Keratinocyte (primary cell): ENCODE data around the gene HRNR. TPM values are rescaled to one million over a fixed set of nuclear protein-coding genes. Genes with fewer than 3 reads are reported as not detected.
"Not testable (repeated sequence)": the region's sequence is repeated elsewhere in the genome, so short reads cannot be mapped to it uniquely, and the experiment has no call there.

Experiments used
- DNase-seq: peaks from one replicate; pipeline ENCODE4 v3.0.0-alpha.2; 2011; ENCODE audit warnings: low read depth, missing footprints, low spot score
- FAIRE-seq: peaks from 2 replicates; lab custom pipeline; 2011; peaks lifted over from hg19 to GRCh38; lab: Jason Lieb, UNC
- H2AFZ ChIP-seq: 2 replicates; pipeline ENCODE4 v1.6.0; 2012; ENCODE audit warnings: low read length, control low read depth, inconsistent platforms; ENCODE audit not compliant: control insufficient read depth
- H3K27ac ChIP-seq: 2 replicates; pipeline ENCODE4 v1.5.1; 2011; ENCODE audit warnings: low read length; ENCODE audit not compliant: control insufficient read depth, insufficient read depth
- H3K27me3 ChIP-seq: 3 replicates; pipeline ENCODE4 v1.6.0; 2011; ENCODE audit warnings: low read length; ENCODE audit not compliant: control insufficient read depth, insufficient read depth; ENCODE audit errors: extremely low read depth
- H3K36me3 ChIP-seq, 2 experiments: 2 replicates in 1 of 2; 3 replicates in 1 of 2; pipeline ENCODE4 v1.5.1; 2011; ENCODE audit warnings: low read length in 2 of 2, mild to moderate bottlenecking in 1 of 2; ENCODE audit not compliant: control insufficient read depth in 2 of 2, insufficient read depth in 2 of 2; ENCODE audit errors: extremely low read depth in 1 of 2
- H3K4me1 ChIP-seq: 3 replicates; pipeline ENCODE4 v1.5.1; 2011; ENCODE audit warnings: low read length; ENCODE audit not compliant: control insufficient read depth, insufficient read depth; ENCODE audit errors: extremely low read depth
- H3K4me2 ChIP-seq: 3 replicates; pipeline ENCODE4 v1.6.0; 2011; ENCODE audit warnings: low read depth, low read length; ENCODE audit not compliant: control insufficient read depth, insufficient read depth; ENCODE audit errors: extremely low read depth
- H3K4me3 ChIP-seq, 3 experiments: fragments of 200-600 bp in 1 of 3; sonication (generic) in 1 of 3; 2 replicates in 2 of 3; 3 replicates in 1 of 3; pipeline ENCODE4 v1.5.1; 2011 to 2016; ENCODE audit warnings: low read length in 3 of 3, mild to moderate bottlenecking in 3 of 3, control low read depth in 2 of 3, inconsistent platforms in 1 of 3, low read depth in 1 of 3, mixed read lengths in 1 of 3, mixed run types in 1 of 3, moderate library complexity in 1 of 3; ENCODE audit not compliant: control insufficient read depth in 2 of 3, insufficient read depth in 2 of 3; ENCODE audit errors: extremely low read depth in 1 of 3
- H3K79me2 ChIP-seq: 2 replicates; pipeline ENCODE4 v1.6.0; 2012; ENCODE audit warnings: low read length; ENCODE audit not compliant: control insufficient read depth, insufficient read depth
- H3K9ac ChIP-seq: 3 replicates; pipeline ENCODE4 v1.6.0; 2011; ENCODE audit warnings: low read length; ENCODE audit not compliant: control insufficient read depth, insufficient read depth; ENCODE audit errors: extremely low read depth
- H3K9me1 ChIP-seq: 3 replicates; pipeline ENCODE4 v1.6.0; 2011; ENCODE audit warnings: low read length; ENCODE audit not compliant: control insufficient read depth, insufficient read depth; ENCODE audit errors: extremely low read depth
- H3K9me3 ChIP-seq: 2 replicates; pipeline ENCODE4 v1.5.1; 2012; ENCODE audit warnings: low read depth, low read length; ENCODE audit not compliant: control insufficient read depth
- H4K20me1 ChIP-seq: 3 replicates; pipeline ENCODE4 v1.6.0; 2011; ENCODE audit warnings: low read length; ENCODE audit not compliant: control insufficient read depth, insufficient read depth; ENCODE audit errors: extremely low read depth
- CTCF ChIP-seq, 3 experiments: IDR thresholded peaks in 1 of 3; conservative IDR thresholded peaks in 1 of 3; optimal IDR thresholded peaks in 1 of 3; 2 replicates in 2 of 3; 3 replicates in 1 of 3; pipeline versions ENCODE3 to v1.5.1; 2011; ENCODE audit warnings: low read length in 3 of 3, mild to moderate bottlenecking in 3 of 3, moderate library complexity in 2 of 3, control low read depth in 1 of 3, inconsistent platforms in 1 of 3; ENCODE audit not compliant: insufficient read depth in 2 of 3; ENCODE audit errors: extremely low read depth in 1 of 3
- EZH2 ChIP-seq: IDR thresholded peaks from one replicate; pipeline ENCODE4 v1.6.1; 2012; ENCODE audit warnings: inconsistent platforms, mild to moderate bottlenecking, low read length, moderate library complexity
- dilution Hi-C: fragments of 300-500 bp; cut with MboI; formaldehyde crosslinking; loops from one replicate; pipeline ENCODE4 v1.7.0; 2020; ENCODE audit warnings: low sequenced_read_pairs; ENCODE audit not compliant: extremely low pct_ligation_motif_present
- polyA minus RNA-seq, 3 experiments: library from RNA; depleted of rRNA, polyadenylated mRNA; stranded (reverse); fragments of >200 nt; gene quantifications; 1 replicate in 1 of 3; 2 replicates in 1 of 3; 3 replicates in 1 of 3; pipeline ENCODE4 v1.2.3, GENCODE V29; 2011
- polyA plus RNA-seq, 5 experiments: library from polyadenylated mRNA; depleted of rRNA in 3 of 5; stranded (reverse) in 3 of 5; stranded (forward) in 1 of 5; unstranded in 1 of 5; fragments of >200 nt; gene quantifications; 1 replicate in 1 of 5; 2 replicates in 3 of 5; 3 replicates in 1 of 5; pipeline versions ENCODE4 v1.2.1 to v1.2.3, GENCODE V29; 2011 to 2012; ENCODE audit warnings: missing spikeins in 2 of 5, low read depth in 1 of 5, low replicate concordance in 1 of 5

Gene HRNR
- polyA plus RNA-seq (0.03 to 0.09 TPM (median 0.06 TPM) in 3 replicates), polyA minus RNA-seq (0.10 to 0.56 TPM (median 0.54 TPM) in 3 replicates)
- 5.9 TPM for polyA plus RNA-seq (2011; ENCODE audit: low read depth)
- polyA plus RNA-seq (2011; cell fraction: cytosol; rRNA removed) = under 0.01 and 0.01 TPM in 2 replicates
- polyA plus RNA-seq (2011; cell fraction: nucleus; rRNA removed) = 0.09 and 0.20 TPM in 2 replicates
- 0.10 and 14.0 TPM in 2 replicates for polyA plus RNA-seq (2012; ENCODE audit: low replicate concordance)
- polyA minus RNA-seq (2011; cell fraction: cytosol; rRNA and poly(A)+ RNA removed) = not detected
- polyA minus RNA-seq (2011; cell fraction: nucleus; rRNA and poly(A)+ RNA removed) = 0.54 and 1.5 TPM in 2 replicates

GRCh38 chr1:152224093-152224492 is at the start of gene HRNR:
TSS of gene HRNR (minus strand) at chr1:152224193. CDS start at chr1:152223253, 940 bp downstream.
- no peak for TF ChIP-seq EZH2
- TF ChIP-seq CTCF (optimal IDR thresholded peaks at IDR 0.05 in 1 of 3, IDR thresholded peaks at IDR 0.05 in 1 of 3, conservative IDR thresholded peaks at IDR 0.05 in 1 of 3; ENCODE audit: extremely low read depth in 1 of 3, insufficient read depth in 2 of 3, low read length in 3 of 3) = no peak
- dilution Hi-C loops = no loop called here
- H3K27ac ChIP-seq = peak within 1 kb of the TSS; percentile 72
- no peaks in the 10 kb centered on the region for H3K36me3 ChIP-seq
- H3K79me2 ChIP-seq = no peaks in the 10 kb centered on the region
- no peaks in the 10 kb centered on the region for H3K9me3 ChIP-seq
- H3K4me3 ChIP-seq = no peak within 1 kb of the TSS
- no peak within 1 kb of the TSS for H2AFZ ChIP-seq
- no peaks in the 10 kb centered on the region for H4K20me1 ChIP-seq
- no peak within 1 kb of the TSS for H3K9ac ChIP-seq
- H3K4me1 ChIP-seq = peaks cover 24% of the 10 kb centered on the region
- no peak for DNase-seq
- no peak within 1 kb of the TSS for H3K4me2 ChIP-seq
- H3K27me3 ChIP-seq = no peaks in the 10 kb centered on the region
- no peaks in the 10 kb centered on the region for H3K9me1 ChIP-seq
- peak; percentile 23 for FAIRE-seq

- H3K9ac ChIP-seq, H3K4me3 ChIP-seq, DNase-seq, H3K9me1 ChIP-seq, dilution Hi-C loops, H2AFZ ChIP-seq, H3K27ac ChIP-seq, H3K36me3 ChIP-seq, H3K27me3 ChIP-seq, H3K79me2 ChIP-seq, H4K20me1 ChIP-seq, H3K9me3 ChIP-seq, FAIRE-seq, H3K4me2 ChIP-seq: not testable (repeated sequence)
- H3K4me1 ChIP-seq = peaks cover 16% of the 10 kb centered on the region
Measured at GRCh38 chr1:152256394-152256793, 32.4 kb upstream of the HRNR start.
